Testis (tissue), 3 donors: ENCODE measurements around the gene CHI3L1. TPM values are rescaled to one million over a fixed set of nuclear protein-coding genes. Genes with fewer than 3 reads are reported as not detected.

ENCODE experiments used
- DNase-seq: peaks from one replicate; pipeline ENCODE4 v3.0.0-alpha.2; 2019
- H3K27ac ChIP-seq, 2 donors: fragments of 200-600 bp; sonication (generic); one replicate each; pipeline ENCODE4 v1.5.1; 2019
- H3K27me3 ChIP-seq: fragments of 200-600 bp; sonication (generic); one replicate; pipeline ENCODE4 v1.5.1; 2019
- H3K36me3 ChIP-seq: fragments of 200-600 bp; sonication (generic); one replicate; pipeline ENCODE4 v1.5.1; 2017; ENCODE audit warnings: low read depth; ENCODE audit errors: missing control alignments
- H3K4me1 ChIP-seq: fragments of 200-600 bp; sonication (generic); one replicate; pipeline ENCODE4 v1.5.1; 2019
- H3K4me3 ChIP-seq, 2 donors: fragments of 200-600 bp; sonication (generic); one replicate each; pipeline ENCODE4 v1.5.1; 2017 to 2019
- H3K9me3 ChIP-seq: fragments of 200-600 bp; sonication (generic); one replicate; pipeline ENCODE4 v1.5.1; 2017
- CTCF ChIP-seq, 3 experiments: fragments of 450-650 bp in 2 of 3; fragments of 200-600 bp in 1 of 3; sonication (generic) in 1 of 3; IDR thresholded peaks; one replicate each; pipeline ENCODE4 v1.5.1; 2016 to 2019; ENCODE audit warnings: antibody characterized with exemption in 3 of 3, mild to moderate bottlenecking in 2 of 3, moderate library complexity in 1 of 3
- POLR2A ChIP-seq: fragments of 450-650 bp; IDR thresholded peaks from one replicate; pipeline ENCODE4 v1.6.1; 2017; ENCODE audit warnings: antibody characterized with exemption, mild to moderate bottlenecking, moderate library complexity
- WGBS, 2 donors: methylation state at CpG; one replicate each; pipeline ENCODE4 v1.1.5; 2018; 5-methylcytosine and 5-hydroxymethylcytosine counted together
- intact Hi-C: fragments of 100-400 bp; cut with DNase I; formaldehyde crosslinking; loops from one replicate; pipeline ENCODE4 v1.15.1; 2023; ENCODE audit warnings: low total_unique reads
- polyA plus RNA-seq: library from polyadenylated mRNA; stranded (reverse); fragments of 350-450 nt; fragmentation: Illumina TruSeq; extraction: RNeasy Lipid Tissue Mini Kit (QIAGEN cat#74804); gene quantifications from one replicate; pipeline ENCODE4 v1.2.3, GENCODE V29; 2014; ENCODE audit warnings: low read depth, low replicate concordance; ENCODE audit not compliant: insufficient read depth
- total RNA-seq, 2 donors: library from RNA; depleted of rRNA; stranded (reverse); fragments of >200 nt; gene quantifications; one replicate each; pipeline ENCODE4 v1.2.3, GENCODE V29; 2016

The CHI3L1 gene
- total and polyA plus RNA-seq, 3 donors from 2014 or later = 2.0 to 35.5 (median 6.6) TPM

- no peak overlapping the region for H3K27ac ChIP-seq
- H3K36me3 ChIP-seq = no peaks in the 10 kb centered on the region
- no peaks in the 10 kb centered on the region for H3K9me3 ChIP-seq
- no peak for DNase-seq
- TF ChIP-seq CTCF (IDR thresholded peaks at IDR 0.05) = no peak
- no peak for TF ChIP-seq POLR2A
- H3K4me3 ChIP-seq = no peak overlapping the region
- no peaks in the 10 kb centered on the region for H3K27me3 ChIP-seq
- H3K4me1 ChIP-seq = peaks cover 31% of the 10 kb centered on the region
- WGBS, 2 donors = 73 to 91% methylated on average over 5 of the region's 5 CpGs
- intact Hi-C loops = no loop called here
These were observed 8.4 kb downstream of the CHI3L1 start for GRCh38 chr1:203178083-203178482.

DNA sequence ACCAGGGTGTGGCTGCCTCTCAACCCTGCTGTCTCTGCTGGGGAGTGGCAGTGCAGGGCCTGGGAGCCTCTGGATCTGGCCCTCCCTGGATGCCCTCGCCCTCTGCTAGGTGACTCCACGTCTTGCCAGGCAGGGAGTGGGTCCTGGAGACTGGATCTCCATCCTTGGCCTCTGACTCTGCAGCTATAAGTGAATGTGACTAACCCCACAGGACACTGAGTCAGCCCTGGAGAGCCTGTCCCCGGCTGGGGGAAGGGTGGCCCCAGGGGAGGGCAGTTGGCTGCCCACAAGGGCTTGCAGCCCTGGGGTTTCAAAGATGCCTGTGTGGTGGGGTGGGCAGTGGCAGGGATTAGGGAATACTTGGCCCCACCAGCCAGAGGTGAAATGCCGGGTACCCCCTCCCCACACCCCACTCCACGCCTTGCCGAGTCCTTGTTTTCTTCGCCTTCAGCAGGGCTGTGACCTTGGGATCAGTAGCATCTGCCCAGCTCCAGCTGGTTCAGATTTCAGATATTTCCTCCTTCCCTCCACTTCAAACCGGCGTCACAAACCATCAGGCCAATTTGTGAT, 8.9 kb downstream of the CHI3L1 start:
- no peaks in the 10 kb centered on the region for H3K9me3 ChIP-seq
- TF ChIP-seq CTCF (IDR thresholded peaks at IDR 0.05) (no peak), POLR2A (no peak)
- H3K27me3 ChIP-seq = no peaks in the 10 kb centered on the region
- peaks cover 36% of the 10 kb centered on the region for H3K4me1 ChIP-seq
- WGBS, 2 donors = 38 to 40% methylated on average over 8 to 9 of the region's 9 CpGs
- no peaks in the 10 kb centered on the region for H3K36me3 ChIP-seq
- no peak overlapping the region for H3K4me3 ChIP-seq
- H3K27ac ChIP-seq = no peak overlapping the region
- intact Hi-C loops = no loop called here
- DNase-seq = no peak

DNA sequence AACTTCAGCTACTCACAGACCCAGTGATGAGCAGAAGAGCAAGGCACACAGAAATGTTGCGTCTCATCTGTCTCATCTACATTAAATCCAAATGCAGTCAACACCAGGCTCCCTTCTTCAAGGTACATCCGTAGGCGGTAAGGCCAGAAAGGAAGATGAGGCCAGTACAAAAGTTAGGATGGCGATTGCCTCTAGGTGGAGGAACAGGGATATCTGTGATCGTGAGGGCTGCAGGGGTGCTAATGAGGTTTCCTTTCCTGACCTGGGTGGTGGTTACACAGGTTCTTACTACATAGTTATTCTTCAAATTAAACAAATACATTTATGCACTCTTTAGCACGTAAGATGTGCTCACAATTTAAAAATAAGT, 9.5 kb downstream of the CHI3L1 start:
- WGBS, 2 donors = 90 to 96% methylated on average over 6 of the region's 6 CpGs
- DNase-seq = no peak

GRCh38 chr1:203176273-203177035, 10.1 kb downstream of the CHI3L1 start:
- no peaks in the 10 kb centered on the region for H3K27me3 ChIP-seq
- peaks cover 31% of the 10 kb centered on the region for H3K4me1 ChIP-seq
- WGBS, 2 donors = 90 to 93% methylated on average over 8 to 9 of the region's 9 CpGs
- no peaks in the 10 kb centered on the region for H3K9me3 ChIP-seq
- no peak overlapping the region for H3K27ac ChIP-seq
- no peak overlapping the region for H3K4me3 ChIP-seq
- DNase-seq = no peak
- intact Hi-C loops = no loop called here
- TF ChIP-seq POLR2A = no peak
- no peak for TF ChIP-seq CTCF (IDR thresholded peaks at IDR 0.05)
- H3K36me3 ChIP-seq = no peaks in the 10 kb centered on the region

More for the DNA sequence above, 9.5 kb downstream of the CHI3L1 start:
- peaks cover 37% of the 10 kb centered on the region for H3K4me1 ChIP-seq
- H3K27ac ChIP-seq = no peak overlapping the region
- H3K36me3 ChIP-seq = no peaks in the 10 kb centered on the region
- intact Hi-C loops = no loop called here
- H3K9me3 ChIP-seq = no peaks in the 10 kb centered on the region
- no peaks in the 10 kb centered on the region for H3K27me3 ChIP-seq
- no peak overlapping the region for H3K4me3 ChIP-seq
- TF ChIP-seq POLR2A (no peak), CTCF (IDR thresholded peaks at IDR 0.05) (no peak)
